ENCODE data around the gene ADD3. TPM values are rescaled to one million over a fixed set of nuclear protein-coding genes. Genes with fewer than 3 reads are reported as not detected.
"Not testable (repeated sequence)": the region's sequence is repeated elsewhere in the genome, so short reads cannot be mapped to it uniquely, and the experiment has no call there.

Gene ADD3
- total and polyA plus RNA-seq, 8 donors, result 62.0 to 362 (median 322) TPM

GRCh38 chr10:110044681-110045080 lies 36.9 kb downstream of the ADD3 start:
- H3K9me3 ChIP-seq, result peaks cover 0 to 6% of the 10 kb centered on the region in 2 donors
- no peak for TF ChIP-seq CTCF (IDR thresholded peaks at IDR 0.05)
- H3K27ac ChIP-seq, result no peak overlapping the region
- ATAC-seq (no peak), DNase-seq (no peak)
- no peak overlapping the region for H3K4me3 ChIP-seq
- peaks cover 0 to 5% of the 10 kb centered on the region in 2 donors for H3K4me1 ChIP-seq
- no peaks in the 10 kb centered on the region for H3K36me3 ChIP-seq
- H3K27me3 ChIP-seq, result no peaks in the 10 kb centered on the region
- intact Hi-C loops (cut with DNase I), result no loop called here

GRCh38 chr10:110045772-110046171 lies 38.0 kb downstream of the ADD3 start:
- no peak for TF ChIP-seq CTCF (IDR thresholded peaks at IDR 0.05)
- peaks cover 0 to 6% of the 10 kb centered on the region in 2 donors for H3K9me3 ChIP-seq
- no peak overlapping the region for H3K4me3 ChIP-seq
- no peaks in the 10 kb centered on the region for H3K36me3 ChIP-seq
- ATAC-seq (peak; percentile 25), DNase-seq (no peak)
- intact Hi-C loops (cut with DNase I), result no loop called here
- no peak overlapping the region for H3K27ac ChIP-seq
- H3K4me1 ChIP-seq, result peaks cover 0 to 5% of the 10 kb centered on the region in 2 donors
- no peaks in the 10 kb centered on the region for H3K27me3 ChIP-seq

- H3K4me1 ChIP-seq; H3K36me3 ChIP-seq; ATAC-seq; H3K27ac ChIP-seq; H3K9me3 ChIP-seq; intact Hi-C loops (cut with DNase I); DNase-seq; H3K4me3 ChIP-seq; H3K27me3 ChIP-seq: not testable (repeated sequence)
Observed at GRCh38 chr10:110048145-110048544, 40.4 kb downstream of the ADD3 start.

GRCh38 chr10:110048781-110049180 lies 41.0 kb downstream of the ADD3 start:
- ATAC-seq (no peak), DNase-seq (no peak)
- intact Hi-C loops (cut with DNase I), result no loop called here
- Histone ChIP-seq H3K4me1 (no peaks in the 10 kb centered on the region), H3K27me3 (no peaks in the 10 kb centered on the region), H3K27ac (no peak overlapping the region), H3K4me3 (no peak overlapping the region), H3K9me3 (peaks cover 0 to 6% of the 10 kb centered on the region in 2 donors), H3K36me3 (no peaks in the 10 kb centered on the region)
- no peak for TF ChIP-seq CTCF (IDR thresholded peaks at IDR 0.05)

GRCh38 chr10:110049889-110050591 lies 42.3 kb downstream of the ADD3 start:
- H3K27me3 ChIP-seq; intact Hi-C loops (cut with DNase I); H3K4me3 ChIP-seq; H3K9me3 ChIP-seq; H3K36me3 ChIP-seq; DNase-seq; H3K4me1 ChIP-seq; H3K27ac ChIP-seq; ATAC-seq: not testable (repeated sequence)

GRCh38 chr10:110051487-110051886 lies 43.7 kb downstream of the ADD3 start:
- H3K4me3 ChIP-seq, result no peak overlapping the region
- ATAC-seq, result no peak

More at GRCh38 chr10:110051487-110051886, 43.7 kb downstream of the ADD3 start:
- Histone ChIP-seq H3K9me3 (peaks cover 0 to 6% of the 10 kb centered on the region in 2 donors), H3K27ac (no peak overlapping the region), H3K4me1 (no peaks in the 10 kb centered on the region), H3K27me3 (no peaks in the 10 kb centered on the region), H3K36me3 (no peaks in the 10 kb centered on the region)
- DNase-seq, result no peak
- no peak for TF ChIP-seq CTCF (IDR thresholded peaks at IDR 0.05)
- intact Hi-C loops (cut with DNase I), result no loop called here

All from left lung (tissue), 10 donors.